HepG2 (cell line): ENCODE data around the gene RAD51. TPM values are rescaled to one million over a fixed set of nuclear protein-coding genes. Genes with fewer than 3 reads are reported as not detected.

Experiments used
- BORCS8-MEF2B ChIP-seq: sonication (generic); formaldehyde crosslinking; IDR thresholded peaks from 2 replicates; pipeline ENCODE4 v1.8.0; 2022; ENCODE audit warnings: mild to moderate bottlenecking, missing genetic modification reagents
- DNMT3B ChIP-seq: conservative IDR thresholded peaks from 2 replicates; pipeline ENCODE4 v1.6.1; 2016; ENCODE audit warnings: missing biosample characterization, control low read depth
- ELK4 ChIP-seq: sonication (generic); formaldehyde crosslinking; IDR thresholded peaks from 2 replicates; pipeline ENCODE4 v1.9.0; 2021; ENCODE audit warnings: missing genetic modification reagents, borderline replicate concordance
- MAFF ChIP-seq: IDR thresholded peaks from 2 replicates; pipeline ENCODE4 v1.6.1; 2011; ENCODE audit warnings: low read depth, low read length, improper control_type of control experiment
- MBNL3 ChIP-seq: fragments of 250-450 bp; sonication (Bioruptor Pico); conservative IDR thresholded peaks from 2 replicates; pipeline ENCODE4 v1.8.0; 2022; ENCODE audit warnings: mild to moderate bottlenecking, inconsistent platforms
- NR2C2 ChIP-seq: sonication (generic); formaldehyde crosslinking; IDR thresholded peaks from 2 replicates; pipeline ENCODE4 v1.4.0; 2020; ENCODE audit warnings: missing genetic modification reagents, mild to moderate bottlenecking, moderate library complexity, borderline replicate concordance
- TAF15 ChIP-seq: fragments of 200-400 bp; formaldehyde crosslinking; IDR thresholded peaks from one replicate; pipeline ENCODE4 v1.6.1; 2018; ENCODE audit warnings: mild to moderate bottlenecking, low read depth, low read length; ENCODE audit not compliant: poor library complexity, severe bottlenecking
- THRA ChIP-seq: sonication (generic); formaldehyde crosslinking; IDR thresholded peaks from 2 replicates; pipeline ENCODE4 v1.4.0; 2020; ENCODE audit warnings: missing genetic modification reagents, borderline replicate concordance
- TP53 ChIP-seq: sonication (generic); formaldehyde crosslinking; conservative IDR thresholded peaks from 2 replicates; pipeline ENCODE4 v1.4.0; 2020; ENCODE audit warnings: missing genetic modification reagents
- TRIM24 ChIP-seq: sonication (generic); formaldehyde crosslinking; IDR thresholded peaks from 2 replicates; pipeline ENCODE4 v1.8.0; 2022; ENCODE audit warnings: mild to moderate bottlenecking, missing genetic modification reagents
- ZFP36 ChIP-seq: fragments of 150-350 bp; IDR thresholded peaks from 2 replicates; pipeline ENCODE4 v1.6.1; 2018; ENCODE audit warnings: borderline replicate concordance, low read length, low read depth; ENCODE audit not compliant: partially characterized antibody
- ZFYVE20 ChIP-seq: sonication (generic); formaldehyde crosslinking; IDR thresholded peaks from 2 replicates; pipeline ENCODE4 v1.8.0; 2023; ENCODE audit warnings: low read depth, mild to moderate bottlenecking, moderate library complexity, missing genetic modification reagents, borderline replicate concordance
- ZNF264 ChIP-seq: sonication (generic); formaldehyde crosslinking; IDR thresholded peaks from 2 replicates; pipeline ENCODE4 v1.4.0; 2020; ENCODE audit warnings: missing genetic modification reagents
- ZNF598 ChIP-seq: sonication (generic); formaldehyde crosslinking; IDR thresholded peaks from 2 replicates; pipeline ENCODE4 v1.5.1; 2020; ENCODE audit warnings: mild to moderate bottlenecking, missing genetic modification reagents, borderline replicate concordance
- ZNF7 ChIP-seq: IDR thresholded peaks from 2 replicates; pipeline ENCODE4 v1.6.1; 2016; ENCODE audit warnings: missing biosample characterization, missing genetic modification reagents
- polyA plus RNA-seq, 8 experiments: library from polyadenylated mRNA; depleted of rRNA in 3 of 8; stranded (reverse) in 7 of 8; unstranded in 1 of 8; fragments of >200 nt; fragmentation: Illumina TruSeq in 4 of 8; extraction: Trizol in 4 of 8; gene quantifications; 2 replicates each; pipeline versions ENCODE4 v1.2.1 to v1.2.3, GENCODE V29; 2011 to 2016; ENCODE audit warnings: low read depth in 4 of 8, missing spikeins in 1 of 8, mixed read lengths in 1 of 8; ENCODE audit not compliant: insufficient read depth in 1 of 8
- total RNA-seq, 5 experiments: library from RNA; depleted of rRNA; stranded (reverse); fragments of >200 nt; fragmentation: Illumina TruSeq; extraction: Trizol; gene quantifications; 2 replicates each; pipeline ENCODE4 v1.2.3, GENCODE V29; 2016; ENCODE audit warnings: low read depth in 1 of 5
- TF ChIP-seq, protein P1 (sequence below): sonication (generic); formaldehyde crosslinking; IDR thresholded peaks from 2 replicates; pipeline ENCODE4 v1.8.0; 2022; ENCODE audit warnings: missing genetic modification reagents, low read depth, mild to moderate bottlenecking, borderline replicate concordance
- TF ChIP-seq, protein P2 (sequence below): IDR thresholded peaks from 2 replicates; pipeline ENCODE4 v1.6.1; 2016; ENCODE audit warnings: low read depth, control low read depth
- TF ChIP-seq, protein P3 (sequence below): sonication (generic); formaldehyde crosslinking; IDR thresholded peaks from 2 replicates; pipeline ENCODE4 v1.5.0; 2020; ENCODE audit warnings: mild to moderate bottlenecking, missing genetic modification reagents
- TF ChIP-seq, protein P4 (sequence below): sonication (generic); formaldehyde crosslinking; IDR thresholded peaks from 2 replicates; pipeline ENCODE4 v1.4.0; 2020; ENCODE audit warnings: missing genetic modification reagents, mild to moderate bottlenecking, borderline replicate concordance

The RAD51 gene
- total and polyA plus RNA-seq, 2 of the 13 experiments (the other 11 are each of a cell fraction or from before 2014, with no cell fraction given), result 8.5 to 12.8 TPM

- TF ChIP-seq ELK4 (no peak), ZFP36 (no peak), TP53 (CRISPR knock-in tag) (no peak), BORCS8-MEF2B (no peak), ZNF598 (no peak), NR2C2 (CRISPR knock-in tag) (peak; percentile 70; the same call in 1 of the 2 replicates), MBNL3 (CRISPR knock-in tag) (no peak), TAF15 (no peak), MAFF (no peak), ZNF264 (CRISPR knock-in tag) (no peak), ZFYVE20 (CRISPR knock-in tag) (no peak), ZNF7 (CRISPR knock-in tag) (no peak), DNMT3B (CRISPR knock-in tag) (no peak), THRA (no peak), TRIM24 (CRISPR knock-in tag) (no peak)
- TF ChIP-seq, protein P1, sequence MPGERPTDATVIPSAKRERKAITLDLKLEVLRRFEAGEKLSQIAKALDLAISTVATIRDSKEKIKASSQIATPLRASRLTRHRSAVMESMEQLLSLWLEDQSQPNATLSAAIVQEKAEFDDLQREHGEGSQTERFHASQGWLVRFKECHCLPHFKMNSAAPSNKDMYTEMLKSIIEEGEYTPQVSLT, result no peak
- TF ChIP-seq, protein P2, sequence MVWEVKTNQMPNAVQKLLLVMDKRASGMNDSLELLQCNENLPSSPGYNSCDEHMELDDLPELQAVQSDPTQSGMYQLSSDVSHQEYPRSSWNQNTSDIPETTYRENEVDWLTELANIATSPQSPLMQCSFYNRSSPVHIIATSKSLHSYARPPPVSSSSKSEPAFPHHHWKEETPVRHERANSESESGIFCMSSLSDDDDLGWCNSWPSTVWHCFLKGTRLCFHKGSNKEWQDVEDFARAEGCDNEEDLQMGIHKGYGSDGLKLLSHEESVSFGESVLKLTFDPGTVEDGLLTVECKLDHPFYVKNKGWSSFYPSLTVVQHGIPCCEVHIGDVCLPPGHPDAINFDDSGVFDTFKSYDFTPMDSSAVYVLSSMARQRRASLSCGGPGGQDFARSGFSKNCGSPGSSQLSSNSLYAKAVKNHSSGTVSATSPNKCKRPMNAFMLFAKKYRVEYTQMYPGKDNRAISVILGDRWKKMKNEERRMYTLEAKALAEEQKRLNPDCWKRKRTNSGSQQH (CRISPR knock-in tag), result no peak
- TF ChIP-seq, protein P3, sequence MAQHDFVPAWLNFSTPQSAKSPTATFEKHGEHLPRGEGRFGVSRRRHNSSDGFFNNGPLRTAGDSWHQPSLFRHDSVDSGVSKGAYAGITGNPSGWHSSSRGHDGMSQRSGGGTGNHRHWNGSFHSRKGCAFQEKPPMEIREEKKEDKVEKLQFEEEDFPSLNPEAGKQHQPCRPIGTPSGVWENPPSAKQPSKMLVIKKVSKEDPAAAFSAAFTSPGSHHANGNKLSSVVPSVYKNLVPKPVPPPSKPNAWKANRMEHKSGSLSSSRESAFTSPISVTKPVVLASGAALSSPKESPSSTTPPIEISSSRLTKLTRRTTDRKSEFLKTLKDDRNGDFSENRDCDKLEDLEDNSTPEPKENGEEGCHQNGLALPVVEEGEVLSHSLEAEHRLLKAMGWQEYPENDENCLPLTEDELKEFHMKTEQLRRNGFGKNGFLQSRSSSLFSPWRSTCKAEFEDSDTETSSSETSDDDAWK (CRISPR knock-in tag), result no peak
- TF ChIP-seq, protein P4, sequence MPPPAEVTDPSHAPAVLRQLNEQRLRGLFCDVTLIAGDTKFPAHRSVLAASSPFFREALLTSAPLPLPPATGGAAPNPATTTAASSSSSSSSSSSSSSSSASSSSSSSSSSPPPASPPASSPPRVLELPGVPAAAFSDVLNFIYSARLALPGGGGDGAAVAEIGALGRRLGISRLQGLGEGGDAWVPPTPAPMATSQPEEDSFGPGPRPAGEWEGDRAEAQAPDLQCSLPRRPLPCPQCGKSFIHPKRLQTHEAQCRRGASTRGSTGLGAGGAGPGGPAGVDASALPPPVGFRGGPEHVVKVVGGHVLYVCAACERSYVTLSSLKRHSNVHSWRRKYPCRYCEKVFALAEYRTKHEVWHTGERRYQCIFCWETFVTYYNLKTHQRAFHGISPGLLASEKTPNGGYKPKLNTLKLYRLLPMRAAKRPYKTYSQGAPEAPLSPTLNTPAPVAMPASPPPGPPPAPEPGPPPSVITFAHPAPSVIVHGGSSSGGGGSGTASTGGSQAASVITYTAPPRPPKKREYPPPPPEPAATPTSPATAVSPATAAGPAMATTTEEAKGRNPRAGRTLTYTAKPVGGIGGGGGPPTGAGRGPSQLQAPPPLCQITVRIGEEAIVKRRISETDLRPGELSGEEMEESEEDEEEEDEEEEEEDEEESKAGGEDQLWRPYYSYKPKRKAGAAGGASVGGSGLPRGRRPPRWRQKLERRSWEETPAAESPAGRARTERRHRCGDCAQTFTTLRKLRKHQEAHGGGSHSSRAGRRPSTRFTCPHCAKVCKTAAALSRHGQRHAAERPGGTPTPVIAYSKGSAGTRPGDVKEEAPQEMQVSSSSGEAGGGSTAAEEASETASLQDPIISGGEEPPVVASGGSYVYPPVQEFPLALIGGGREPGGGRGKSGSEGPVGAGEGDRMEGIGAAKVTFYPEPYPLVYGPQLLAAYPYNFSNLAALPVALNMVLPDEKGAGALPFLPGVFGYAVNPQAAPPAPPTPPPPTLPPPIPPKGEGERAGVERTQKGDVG (CRISPR knock-in tag), result no peak
Measured at GRCh38 chr15:40754883-40755811, 60.2 kb downstream of the RAD51 start, which contains the start of gene RMDN3 (continued).
